A673 (cell line): ENCODE results near the gene PUM1.

ENCODE experiments used
- EZH2 ChIP-seq: fragments of 200-600 bp; sonication (generic); IDR thresholded peaks from 2 replicates; pipeline ENCODE4 v1.6.1; 2017; ENCODE audit warnings: borderline replicate concordance, low read depth, mild to moderate bottlenecking, mixed read lengths, antibody characterized with exemption, low read length; ENCODE audit not compliant: poor library complexity, severe bottlenecking
- TF ChIP-seq, protein P1 (sequence below): fragments of 300-800, 200-600 bp; sonication (generic); conservative IDR thresholded peaks from 2 replicates; pipeline ENCODE4 v1.5.1; 2017; ENCODE audit warnings: low read depth, mild to moderate bottlenecking, antibody characterized with exemption, low read length, moderate library complexity, mixed read lengths

DNA sequence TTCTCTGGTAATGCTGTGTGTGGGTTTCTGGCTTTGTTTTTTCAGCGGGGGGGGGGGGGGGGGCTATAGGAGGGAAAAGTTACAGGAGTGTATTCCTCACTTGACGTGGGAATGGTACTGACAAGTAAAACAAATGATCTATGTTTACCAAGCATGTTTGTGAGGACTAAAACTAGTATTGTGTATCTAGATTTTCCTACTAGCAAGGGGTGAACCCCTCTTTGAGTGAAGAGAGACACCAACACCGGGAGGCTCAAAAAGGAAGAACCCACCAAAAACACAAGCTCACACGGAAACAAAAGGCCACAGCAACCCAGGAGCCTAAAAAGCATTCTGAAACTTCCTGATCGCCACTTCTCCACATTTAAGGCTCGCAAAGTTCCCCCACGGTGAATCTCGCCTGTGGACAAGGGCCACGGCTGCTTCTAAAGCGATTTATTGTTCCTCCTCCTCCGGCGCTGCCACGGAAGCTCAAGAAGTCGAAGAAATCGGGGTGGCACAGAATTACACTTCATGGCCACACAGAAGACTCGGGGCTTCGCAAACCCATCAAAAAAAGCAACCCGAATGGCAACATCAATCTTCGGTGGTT is 703 bp downstream of the PUM1 start:
- TF ChIP-seq, protein P1, sequence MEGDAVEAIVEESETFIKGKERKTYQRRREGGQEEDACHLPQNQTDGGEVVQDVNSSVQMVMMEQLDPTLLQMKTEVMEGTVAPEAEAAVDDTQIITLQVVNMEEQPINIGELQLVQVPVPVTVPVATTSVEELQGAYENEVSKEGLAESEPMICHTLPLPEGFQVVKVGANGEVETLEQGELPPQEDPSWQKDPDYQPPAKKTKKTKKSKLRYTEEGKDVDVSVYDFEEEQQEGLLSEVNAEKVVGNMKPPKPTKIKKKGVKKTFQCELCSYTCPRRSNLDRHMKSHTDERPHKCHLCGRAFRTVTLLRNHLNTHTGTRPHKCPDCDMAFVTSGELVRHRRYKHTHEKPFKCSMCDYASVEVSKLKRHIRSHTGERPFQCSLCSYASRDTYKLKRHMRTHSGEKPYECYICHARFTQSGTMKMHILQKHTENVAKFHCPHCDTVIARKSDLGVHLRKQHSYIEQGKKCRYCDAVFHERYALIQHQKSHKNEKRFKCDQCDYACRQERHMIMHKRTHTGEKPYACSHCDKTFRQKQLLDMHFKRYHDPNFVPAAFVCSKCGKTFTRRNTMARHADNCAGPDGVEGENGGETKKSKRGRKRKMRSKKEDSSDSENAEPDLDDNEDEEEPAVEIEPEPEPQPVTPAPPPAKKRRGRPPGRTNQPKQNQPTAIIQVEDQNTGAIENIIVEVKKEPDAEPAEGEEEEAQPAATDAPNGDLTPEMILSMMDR: no peak
- TF ChIP-seq EZH2: no peak
